Measurements from ENCODE around the gene AUP1. TPM values are rescaled to one million over a fixed set of nuclear protein-coding genes. Genes with fewer than 3 reads are reported as not detected.

Gene AUP1
- total and polyA plus RNA-seq, 9 of the 15 experiments (the other 6 are each of a cell fraction or from before 2014, with no cell fraction given) = 70.7 to 245 (median 165) TPM

- Histone ChIP-seq H3K79me2 (ENCODE audit: control insufficient read depth, insufficient read depth, low read length) (no peaks in the 10 kb centered on the region), H3K9ac (ENCODE audit: insufficient read depth in 1 of 2, low read depth in 2 of 2, low read length in 2 of 2) (no peak overlapping the region), H3K4me3 (no peak overlapping the region), H3K27me3 (ENCODE audit: control insufficient read depth in 2 of 2, insufficient read depth in 2 of 2, low read length in 2 of 2) (no peaks in the 10 kb centered on the region; a peak in 1 of 5 replicates), H3K9me3 (replicated peaks; ENCODE audit: control insufficient read depth, insufficient read depth, low read depth, low read length) (no peaks in the 10 kb centered on the region), H3K27ac (ENCODE audit: extremely low read depth, low read depth, low read length) (no peak overlapping the region), H3K9me1 (ENCODE audit: control insufficient read depth, insufficient read depth, low read length) (no peaks in the 10 kb centered on the region), H3K4me1 (replicated peaks in 1 of 2; ENCODE audit: control insufficient read depth in 2 of 2, insufficient read depth in 2 of 2, low read length in 2 of 2) (peaks cover 0 to 12% of the 10 kb centered on the region in 2 experiments; a peak in 3 of 5 replicates), H3K36me3 (ENCODE audit: control insufficient read depth, insufficient read depth, low read length) (no peaks in the 10 kb centered on the region), H2AFZ (ENCODE audit: low read depth, low read length) (0 out of 2 replicates have a peak overlapping the region, but pooled peaks have one; percentile 10), H4K20me1 (replicated peaks; ENCODE audit: control insufficient read depth, insufficient read depth, low read length) (no peaks in the 10 kb centered on the region), H3K4me2 (ENCODE audit: insufficient read depth, low read length) (no peak overlapping the region)
- no peak for ATAC-seq
- intact Hi-C loops (cut with micrococcal nuclease) = loop anchor here (5.0 kb wide), 1 partner anchor 67 kb away; no protein-coding TSS in a partner anchor
- POLR2A ChIA-PET = interaction anchor here (0.8 kb wide), 1 partner anchor 11 kb away, joined by 3 read pairs; no protein-coding TSS in a partner anchor
- in situ Hi-C loops (cut with MboI) = loop anchor here (5.0 kb wide), 1 partner anchor 82 kb away; no protein-coding TSS in a partner anchor
- no peak for FAIRE-seq
- 25% methylated on average over 1 of the region's 1 CpG for WGBS (ENCODE audit: insufficient coverage, low coverage, missing lambda C conversion rate)
- DNase-seq (ENCODE audit: extremely low read depth in 1 of 4, low spot score in 3 of 4) = no peak
- CTCF ChIA-PET (ENCODE audit: low intra/inter-chr PET ratio) = no interaction called here
- no peak for TF ChIP-seq ZNF316 (IDR thresholded peaks at IDR 0.05)
- no peak for TF ChIP-seq TRIM28 (IDR thresholded peaks at IDR 0.05)
- TF ChIP-seq BRD4 (IDR thresholded peaks at IDR 0.05) = no peak
- TF ChIP-seq MAFK (IDR thresholded peaks at IDR 0.05; ENCODE audit: low read length) = no peak
- TF ChIP-seq MCM3 (IDR thresholded peaks at IDR 0.05) = peak; percentile 81; the same call in 1 of the 2 replicates
- 0 out of 2 replicates have a peak, but pooled peaks have one; percentile 20 for TF ChIP-seq PKNOX1 (IDR thresholded peaks at IDR 0.05)
- no peak for TF ChIP-seq HNRNPL (IDR thresholded peaks at IDR 0.05; ENCODE audit: low read depth, low read length)
- peak; percentile 9 for TF ChIP-seq MEIS2 (IDR thresholded peaks at IDR 0.05; ENCODE audit: partially characterized antibody)
- TF ChIP-seq ZZZ3 (IDR thresholded peaks at IDR 0.05) = no peak
- TF ChIP-seq DPF2 (IDR thresholded peaks at IDR 0.05) = peak; percentile 47; the same call in 1 of the 2 replicates
- BruUV-seq (replicated peaks) = no TSS peak
Measured at GRCh38 chr2:74569686-74570085, 40.2 kb upstream of the AUP1 start.

All from K562 (cell line).